ENCODE measurements around the gene PTPRM. TPM values are rescaled to one million over a fixed set of nuclear protein-coding genes. Genes with fewer than 3 reads are reported as not detected.

The PTPRM gene
- total and polyA plus RNA-seq, 4 donors: 61.1 to 146 (median 87.5) TPM

GRCh38 chr18:7535436-7536205 lies 31.5 kb upstream of the PTPRM start:
- 91 to 93% methylated on average over 5 of the region's 5 CpGs for WGBS, 2 donors
- ATAC-seq (ENCODE audit: insufficient read depth, low FRiP score): no peak
- Histone ChIP-seq H3K4me3 (no peak overlapping the region), H3K27ac (ENCODE audit: low read depth in 1 of 2, low read length in 1 of 2) (no peak overlapping the region), H3K9ac (ENCODE audit: insufficient read depth in 1 of 2, low read length in 2 of 2) (no peak overlapping the region), H3K27me3 (ENCODE audit: control insufficient read depth in 3 of 3, insufficient read depth in 3 of 3, low read length in 2 of 3) (no peaks in the 10 kb centered on the region), H3K4me1 (ENCODE audit: control insufficient read depth in 5 of 5, insufficient read depth in 5 of 5, low read length in 5 of 5) (no peaks in the 10 kb centered on the region), H3K9me3 (ENCODE audit: control insufficient read depth in 4 of 4, insufficient read depth in 3 of 4, low read length in 3 of 4) (peaks cover 0 to 2% (median 0%) of the 10 kb centered on the region in 4 donors), H3K36me3 (ENCODE audit: control insufficient read depth in 4 of 4, insufficient read depth in 4 of 4, low read length in 4 of 4) (no peaks in the 10 kb centered on the region)
- TF ChIP-seq CTCF (IDR thresholded peaks at IDR 0.05; ENCODE audit: control extremely low read depth, extremely low read depth): no peak
- no peak for DNase-seq

GRCh38 chr18:7537145-7537544 lies 30.0 kb upstream of the PTPRM start:
- no peak for ATAC-seq (ENCODE audit: insufficient read depth, low FRiP score)
- H3K4me3 ChIP-seq: no peak overlapping the region
- TF ChIP-seq CTCF (IDR thresholded peaks at IDR 0.05; ENCODE audit: control extremely low read depth, extremely low read depth): no peak
- H3K27me3 ChIP-seq (ENCODE audit: control insufficient read depth in 3 of 3, insufficient read depth in 3 of 3, low read length in 2 of 3): no peaks in the 10 kb centered on the region
- 93 to 94% methylated on average over 1 of the region's 1 CpG for WGBS, 2 donors
- no peak overlapping the region for H3K27ac ChIP-seq (ENCODE audit: low read depth in 1 of 2, low read length in 1 of 2)
- no peaks in the 10 kb centered on the region for H3K36me3 ChIP-seq (ENCODE audit: control insufficient read depth in 4 of 4, insufficient read depth in 4 of 4, low read length in 4 of 4)
- H3K9ac ChIP-seq (ENCODE audit: insufficient read depth in 1 of 2, low read length in 2 of 2): no peak overlapping the region
- H3K4me1 ChIP-seq (ENCODE audit: control insufficient read depth in 5 of 5, insufficient read depth in 5 of 5, low read length in 5 of 5): no peaks in the 10 kb centered on the region
- H3K9me3 ChIP-seq (ENCODE audit: control insufficient read depth in 4 of 4, insufficient read depth in 3 of 4, low read length in 3 of 4): no peaks in the 10 kb centered on the region
- no peak for DNase-seq

- H3K9me3 ChIP-seq (ENCODE audit: control insufficient read depth in 4 of 4, insufficient read depth in 3 of 4, low read length in 3 of 4): no peaks in the 10 kb centered on the region
- H3K36me3 ChIP-seq (ENCODE audit: control insufficient read depth in 4 of 4, insufficient read depth in 4 of 4, low read length in 4 of 4): no peaks in the 10 kb centered on the region
- H3K4me1 ChIP-seq (ENCODE audit: control insufficient read depth in 5 of 5, insufficient read depth in 5 of 5, low read length in 5 of 5): no peaks in the 10 kb centered on the region
- no peak for DNase-seq
- ATAC-seq (ENCODE audit: insufficient read depth, low FRiP score): no peak
- TF ChIP-seq CTCF (IDR thresholded peaks at IDR 0.05; ENCODE audit: control extremely low read depth, extremely low read depth): no peak
- H3K27ac ChIP-seq (ENCODE audit: low read depth in 1 of 2, low read length in 1 of 2): no peak overlapping the region
- no peak overlapping the region for H3K4me3 ChIP-seq
- no peaks in the 10 kb centered on the region for H3K27me3 ChIP-seq (ENCODE audit: control insufficient read depth in 3 of 3, insufficient read depth in 3 of 3, low read length in 2 of 3)
- WGBS, 2 donors: 80 to 84% methylated on average over 5 of the region's 5 CpGs
- no peak overlapping the region for H3K9ac ChIP-seq (ENCODE audit: insufficient read depth in 1 of 2, low read length in 2 of 2)
These were observed 25.3 kb upstream of the PTPRM start for GRCh38 chr18:7541835-7542234.

Measured in lung (tissue), 12 donors.